ENCODE measurements around the gene CREBBP.

The CREBBP gene

DNA sequence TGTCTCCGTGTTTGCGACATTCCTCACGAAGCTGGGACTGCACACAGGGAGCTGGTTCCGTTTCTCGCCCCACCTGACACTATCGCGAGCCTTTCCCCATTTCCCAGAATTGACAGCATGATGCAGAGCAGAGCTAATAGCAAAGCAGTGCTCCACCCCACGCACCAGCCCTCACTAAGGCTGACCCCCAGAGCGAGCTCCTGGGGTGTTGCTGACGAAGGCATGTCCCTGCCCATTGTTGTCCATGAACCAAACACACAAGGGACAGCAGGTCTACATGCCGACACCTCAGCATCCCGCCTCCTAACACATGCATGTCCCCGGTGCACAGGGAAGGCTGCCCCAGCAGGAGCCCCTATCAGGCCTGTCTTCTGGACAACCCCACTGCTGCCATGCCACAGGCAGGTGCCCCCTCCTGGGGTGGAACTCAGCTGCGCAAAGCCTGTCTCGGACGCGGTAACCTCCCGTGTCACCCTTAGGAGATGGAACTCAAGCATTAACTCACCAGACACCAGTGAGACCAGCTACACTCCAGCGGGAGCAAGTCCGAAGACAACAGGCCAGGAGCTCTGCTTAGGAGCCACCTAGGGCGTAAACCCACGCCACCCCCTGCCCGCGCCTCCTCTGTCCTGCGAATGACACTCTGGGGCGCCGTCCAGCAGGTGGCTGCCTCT lies 146.3 kb downstream of the CREBBP start:
- Histone ChIP-seq H3K36me3 (ENCODE audit: control insufficient read depth in 2 of 2, insufficient read depth in 2 of 2, low read length in 2 of 2) (peaks cover 77 to 78% of the 10 kb centered on the region in 2 donors), H3K4me1 (ENCODE audit: control insufficient read depth, insufficient read depth, low read length) (no peaks in the 10 kb centered on the region), H3K27me3 (ENCODE audit: control insufficient read depth in 1 of 2, insufficient read depth in 2 of 2, low read length in 2 of 2) (no peaks in the 10 kb centered on the region), H3K9ac (ENCODE audit: low read length in 2 of 2) (no peak overlapping the region), H3K27ac (ENCODE audit: low read length) (no peak overlapping the region), H3K9me3 (ENCODE audit: control insufficient read depth in 2 of 2, low read length in 2 of 2) (no peaks in the 10 kb centered on the region), H3K4me3 (ENCODE audit: low read length in 2 of 2) (no peak overlapping the region)

DNA sequence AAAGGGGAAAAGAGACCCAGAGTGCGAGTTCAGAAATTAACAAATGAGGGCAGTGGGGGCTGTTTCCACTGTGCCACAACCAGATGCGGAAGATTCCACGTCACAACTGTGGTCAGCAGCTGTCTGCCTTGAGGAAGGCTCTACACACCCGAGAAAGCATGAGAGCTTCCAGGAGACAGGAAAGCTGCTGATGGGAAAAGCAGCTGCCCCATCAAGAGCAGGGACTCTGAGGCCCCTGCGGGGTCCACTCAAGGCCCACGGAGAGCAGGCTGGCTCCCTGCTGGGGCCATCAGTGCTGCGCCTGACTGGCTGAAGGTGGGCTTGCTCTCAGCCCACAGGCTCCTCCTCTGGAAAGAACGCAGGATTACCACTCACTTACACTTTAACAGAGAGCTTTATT lies 148.3 kb downstream of the CREBBP start:
- peaks cover 63 to 78% of the 10 kb centered on the region in 2 donors for H3K36me3 ChIP-seq (ENCODE audit: control insufficient read depth in 2 of 2, insufficient read depth in 2 of 2, low read length in 2 of 2)

DNA sequence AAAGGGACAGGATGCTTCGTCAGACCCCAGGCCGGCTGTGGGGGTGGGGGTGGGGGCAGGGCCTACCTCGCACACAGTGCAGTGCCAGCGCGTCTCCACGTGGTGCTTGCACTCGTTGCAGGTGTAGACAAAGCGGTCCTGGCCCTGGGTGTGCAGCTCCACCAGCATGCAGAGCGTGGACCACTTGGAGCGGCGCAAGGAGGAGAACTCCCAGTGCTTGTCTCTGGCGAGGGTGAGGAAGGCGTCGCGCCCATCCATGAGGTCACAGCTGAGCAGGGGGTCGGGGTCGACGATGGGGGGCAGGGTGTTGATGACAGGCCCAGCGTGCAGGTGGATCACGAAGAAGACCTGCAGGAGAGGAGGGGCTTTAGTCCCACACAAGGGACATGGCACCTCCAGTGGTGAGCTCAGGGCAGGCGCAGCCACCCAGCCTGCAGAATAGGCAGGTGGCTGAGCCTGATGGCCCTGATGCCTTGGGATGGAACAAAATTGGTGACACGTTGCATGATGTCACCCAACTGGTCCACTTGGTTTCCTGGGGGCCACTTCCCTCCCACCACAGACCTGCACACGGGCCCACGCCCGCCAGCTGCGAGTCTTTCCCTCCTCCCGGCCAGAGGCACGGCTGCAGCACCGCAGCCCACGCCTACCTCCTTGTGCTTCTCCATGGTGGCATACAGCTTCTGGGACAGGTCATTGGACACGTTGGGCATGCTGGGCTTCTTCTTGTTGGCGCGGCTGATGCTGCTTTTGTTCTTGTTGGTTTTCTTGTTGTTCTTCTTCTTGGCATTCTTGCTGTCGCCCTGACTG lies 149.2 kb downstream of the CREBBP start:
- H3K27me3 ChIP-seq (ENCODE audit: control insufficient read depth in 1 of 2, insufficient read depth in 2 of 2, low read length in 2 of 2), result no peaks in the 10 kb centered on the region
- H3K4me3 ChIP-seq (ENCODE audit: low read length in 2 of 2), result no peak overlapping the region
- H3K9me3 ChIP-seq (ENCODE audit: control insufficient read depth in 2 of 2, low read length in 2 of 2), result no peaks in the 10 kb centered on the region
- H3K9ac ChIP-seq (ENCODE audit: low read length in 2 of 2), result no peak overlapping the region
- H3K4me1 ChIP-seq (ENCODE audit: control insufficient read depth, insufficient read depth, low read length), result no peaks in the 10 kb centered on the region
- H3K27ac ChIP-seq (ENCODE audit: low read length), result no peak overlapping the region
- peaks cover 55 to 72% of the 10 kb centered on the region in 2 donors for H3K36me3 ChIP-seq (ENCODE audit: control insufficient read depth in 2 of 2, insufficient read depth in 2 of 2, low read length in 2 of 2)

More for the DNA sequence above, 148.3 kb downstream of the CREBBP start:
- no peaks in the 10 kb centered on the region for H3K27me3 ChIP-seq (ENCODE audit: control insufficient read depth in 1 of 2, insufficient read depth in 2 of 2, low read length in 2 of 2)
- no peak overlapping the region for H3K4me3 ChIP-seq (ENCODE audit: low read length in 2 of 2)
- no peaks in the 10 kb centered on the region for H3K9me3 ChIP-seq (ENCODE audit: control insufficient read depth in 2 of 2, low read length in 2 of 2)
- H3K27ac ChIP-seq (ENCODE audit: low read length), result no peak overlapping the region
- H3K4me1 ChIP-seq (ENCODE audit: control insufficient read depth, insufficient read depth, low read length), result no peaks in the 10 kb centered on the region
- H3K9ac ChIP-seq (ENCODE audit: low read length in 2 of 2), result no peak overlapping the region

DNA sequence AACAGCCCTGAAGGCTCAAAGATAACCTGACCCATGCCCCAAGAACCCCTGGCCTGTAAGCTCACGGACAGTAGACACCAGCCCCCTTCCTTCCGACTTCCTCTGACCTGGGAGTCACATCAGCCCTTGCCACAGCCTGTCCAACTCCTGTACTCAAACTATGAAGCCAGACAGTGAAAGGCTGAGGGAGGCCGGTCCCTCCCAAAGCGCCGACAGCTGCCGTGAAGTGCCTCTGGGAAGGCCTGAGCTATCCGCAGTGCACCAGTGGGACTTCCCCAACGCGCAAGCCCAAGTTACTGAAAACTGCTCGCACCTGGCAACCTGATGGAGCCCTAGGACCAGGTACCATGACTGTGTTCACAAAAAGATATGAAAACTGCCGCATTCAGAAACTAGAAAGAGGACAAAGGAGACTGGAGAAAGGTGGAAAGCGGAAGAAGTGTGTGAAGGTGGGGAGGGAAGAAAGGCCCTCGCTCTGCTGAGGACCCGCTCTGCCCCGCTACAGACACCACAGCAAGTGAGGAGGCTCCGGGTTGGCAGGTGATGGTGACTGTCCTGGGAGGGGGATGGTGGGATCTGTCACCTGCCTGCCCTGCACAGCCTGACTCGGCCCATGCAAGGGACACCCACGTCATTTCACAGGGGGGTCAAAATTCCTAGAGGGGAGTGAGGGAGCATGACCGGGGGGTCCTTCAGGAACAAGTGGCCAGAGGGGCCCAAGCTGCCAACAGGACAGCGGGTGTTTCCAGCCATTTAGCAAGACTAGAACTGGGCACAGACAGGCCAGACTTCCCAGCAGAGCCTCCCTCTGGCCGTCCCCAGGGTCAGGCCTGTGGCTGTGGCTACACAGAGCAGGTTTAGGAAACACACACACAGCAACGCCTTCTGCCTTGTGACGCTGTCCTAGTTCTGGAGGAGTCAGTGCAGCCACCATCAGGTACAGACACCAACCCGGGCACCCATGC lies 150.1 kb downstream of the CREBBP start:
- H3K27me3 ChIP-seq (ENCODE audit: control insufficient read depth in 1 of 2, insufficient read depth in 2 of 2, low read length in 2 of 2), result no peaks in the 10 kb centered on the region
- no peaks in the 10 kb centered on the region for H3K9me3 ChIP-seq (ENCODE audit: control insufficient read depth in 2 of 2, low read length in 2 of 2)
- no peak overlapping the region for H3K9ac ChIP-seq (ENCODE audit: low read length in 2 of 2)
- no peak overlapping the region for H3K4me3 ChIP-seq (ENCODE audit: low read length in 2 of 2)
- no peak overlapping the region for H3K27ac ChIP-seq (ENCODE audit: low read length)
- peaks cover 46 to 63% of the 10 kb centered on the region in 2 donors for H3K36me3 ChIP-seq (ENCODE audit: control insufficient read depth in 2 of 2, insufficient read depth in 2 of 2, low read length in 2 of 2)
- no peaks in the 10 kb centered on the region for H3K4me1 ChIP-seq (ENCODE audit: control insufficient read depth, insufficient read depth, low read length)

DNA sequence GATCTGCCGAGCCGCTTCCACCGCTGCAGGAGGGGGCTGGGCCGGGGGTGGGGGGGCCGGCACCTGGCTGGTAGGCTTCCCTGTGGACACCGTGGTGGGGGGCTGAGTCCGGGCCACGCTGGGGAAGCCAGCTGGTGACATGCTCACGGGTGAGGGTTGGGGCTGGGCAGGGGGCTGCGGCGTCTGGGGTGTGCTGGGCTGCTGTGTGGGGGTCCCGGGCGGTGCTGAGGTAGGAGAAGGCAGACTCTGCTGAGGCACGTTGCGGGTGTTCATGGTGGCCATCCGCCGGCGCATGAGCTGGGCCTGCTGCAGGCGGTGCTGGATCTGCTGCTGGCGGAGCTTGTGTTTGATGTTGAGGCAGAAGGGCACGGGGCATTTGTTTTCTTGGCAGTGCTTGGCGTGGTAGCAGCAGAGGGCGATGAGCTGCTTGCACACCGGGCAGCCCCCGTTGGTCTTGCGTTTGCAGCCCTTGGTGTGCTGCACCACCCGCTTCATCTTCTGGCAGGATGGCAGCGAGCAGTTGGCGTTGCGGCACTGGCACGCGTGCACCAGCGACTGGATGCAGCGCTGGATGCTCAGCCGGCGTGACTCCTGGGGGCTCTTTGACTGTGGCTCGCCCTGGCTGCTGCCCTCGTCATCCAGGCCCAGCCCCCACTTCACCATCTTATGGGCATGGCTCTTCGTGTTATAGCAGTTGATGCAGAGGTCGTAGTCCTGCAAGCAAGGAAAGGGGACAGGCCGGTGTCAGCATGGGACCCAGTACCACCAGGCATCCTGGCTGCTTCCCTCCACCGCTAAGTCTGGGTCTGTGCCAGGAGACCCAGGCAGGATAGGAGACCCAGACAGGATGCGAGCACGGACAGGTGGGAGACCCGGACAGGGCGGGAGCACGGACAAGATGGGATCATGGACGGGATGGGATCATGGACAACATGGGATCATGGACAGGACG lies 151.1 kb downstream of the CREBBP start:
- H3K27ac ChIP-seq (ENCODE audit: low read length), result no peak overlapping the region
- no peaks in the 10 kb centered on the region for H3K9me3 ChIP-seq (ENCODE audit: control insufficient read depth in 2 of 2, low read length in 2 of 2)
- no peaks in the 10 kb centered on the region for H3K4me1 ChIP-seq (ENCODE audit: control insufficient read depth, insufficient read depth, low read length)
- peaks cover 38 to 53% of the 10 kb centered on the region in 2 donors for H3K36me3 ChIP-seq (ENCODE audit: control insufficient read depth in 2 of 2, insufficient read depth in 2 of 2, low read length in 2 of 2)
- H3K27me3 ChIP-seq (ENCODE audit: control insufficient read depth in 1 of 2, insufficient read depth in 2 of 2, low read length in 2 of 2), result no peaks in the 10 kb centered on the region
- no peak overlapping the region for H3K4me3 ChIP-seq (ENCODE audit: low read length in 2 of 2)
- H3K9ac ChIP-seq (ENCODE audit: low read length in 2 of 2), result no peak overlapping the region

DNA sequence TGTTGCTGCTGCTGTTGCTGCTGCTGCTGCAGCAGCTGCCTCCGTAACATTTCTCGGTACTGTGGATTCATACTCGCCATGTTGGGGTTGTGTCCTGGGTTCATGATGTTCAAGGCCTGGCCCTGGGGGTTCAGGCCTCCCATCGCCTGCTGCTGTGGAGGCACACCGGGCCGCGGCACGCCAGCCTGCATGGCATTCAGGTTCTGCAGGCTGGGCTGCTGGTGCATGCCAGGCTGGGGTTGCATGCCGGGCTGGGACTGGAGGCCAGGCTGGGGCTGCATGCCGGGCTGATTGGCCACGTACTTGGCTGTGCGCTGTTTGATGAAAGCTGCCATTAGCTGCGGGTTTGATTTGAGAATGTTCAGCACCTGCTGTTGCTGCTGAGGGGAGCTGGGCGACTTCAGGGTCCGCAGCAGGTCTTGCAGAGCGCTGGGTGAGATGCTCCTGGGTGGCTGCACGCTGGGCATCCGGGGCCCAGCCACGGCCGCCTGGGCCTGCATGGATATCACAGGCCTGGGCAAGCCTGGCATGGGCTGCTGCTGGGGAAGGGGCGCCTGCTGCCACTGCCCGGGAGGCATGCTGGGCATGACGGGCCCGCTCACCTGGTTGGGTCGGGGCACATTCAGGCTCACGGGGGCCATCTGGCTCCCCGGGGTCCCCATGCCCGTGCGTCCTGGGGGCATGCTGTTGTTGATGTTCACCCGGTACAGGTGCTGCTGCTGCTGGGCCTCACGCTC lies 151.9 kb downstream of the CREBBP start:
- H3K27ac ChIP-seq (ENCODE audit: low read length), result no peak overlapping the region
- H3K9ac ChIP-seq (ENCODE audit: low read length in 2 of 2), result no peak overlapping the region
- peaks cover 32 to 47% of the 10 kb centered on the region in 2 donors for H3K36me3 ChIP-seq (ENCODE audit: control insufficient read depth in 2 of 2, insufficient read depth in 2 of 2, low read length in 2 of 2)
- no peaks in the 10 kb centered on the region for H3K4me1 ChIP-seq (ENCODE audit: control insufficient read depth, insufficient read depth, low read length)
- H3K27me3 ChIP-seq (ENCODE audit: control insufficient read depth in 1 of 2, insufficient read depth in 2 of 2, low read length in 2 of 2), result no peaks in the 10 kb centered on the region
- H3K4me3 ChIP-seq (ENCODE audit: low read length in 2 of 2), result no peak overlapping the region
- H3K9me3 ChIP-seq (ENCODE audit: control insufficient read depth in 2 of 2, low read length in 2 of 2), result no peaks in the 10 kb centered on the region

DNA sequence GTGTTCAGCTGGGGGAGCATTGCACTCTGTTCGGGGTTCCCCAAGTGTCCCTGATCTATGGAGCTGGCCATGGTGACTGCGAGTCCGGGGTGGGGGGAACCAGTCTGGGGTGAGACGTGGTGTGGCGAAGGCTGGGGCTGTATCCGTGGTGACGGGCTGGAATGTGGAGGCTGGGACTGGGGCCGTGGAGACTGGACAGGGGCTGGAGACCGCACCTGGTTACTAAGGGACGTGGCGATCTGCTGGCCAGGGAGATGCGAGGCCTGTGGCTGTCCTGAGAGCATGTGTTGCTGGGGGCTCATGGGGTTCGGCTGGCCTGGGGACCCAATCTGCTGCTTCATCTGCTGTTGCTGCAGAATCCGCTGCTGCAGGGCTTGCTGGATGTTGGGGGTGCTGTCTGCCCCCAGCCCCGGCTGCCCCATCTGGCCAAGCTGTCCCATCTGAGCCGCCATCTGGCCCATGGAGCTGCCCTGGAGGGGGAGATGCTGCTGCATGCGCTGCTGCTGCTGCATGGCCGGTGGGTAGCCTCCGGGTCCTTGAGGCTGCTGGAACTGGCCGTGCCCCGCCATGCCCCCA lies 152.6 kb downstream of the CREBBP start:
- Histone ChIP-seq H3K9ac (ENCODE audit: low read length in 2 of 2) (no peak overlapping the region), H3K9me3 (ENCODE audit: control insufficient read depth in 2 of 2, low read length in 2 of 2) (no peaks in the 10 kb centered on the region), H3K27ac (ENCODE audit: low read length) (no peak overlapping the region), H3K36me3 (ENCODE audit: control insufficient read depth in 2 of 2, insufficient read depth in 2 of 2, low read length in 2 of 2) (peaks cover 32 to 45% of the 10 kb centered on the region in 2 donors), H3K4me3 (ENCODE audit: low read length in 2 of 2) (no peak overlapping the region), H3K4me1 (ENCODE audit: control insufficient read depth, insufficient read depth, low read length) (no peaks in the 10 kb centered on the region), H3K27me3 (ENCODE audit: control insufficient read depth in 1 of 2, insufficient read depth in 2 of 2, low read length in 2 of 2) (no peaks in the 10 kb centered on the region)

DNA sequence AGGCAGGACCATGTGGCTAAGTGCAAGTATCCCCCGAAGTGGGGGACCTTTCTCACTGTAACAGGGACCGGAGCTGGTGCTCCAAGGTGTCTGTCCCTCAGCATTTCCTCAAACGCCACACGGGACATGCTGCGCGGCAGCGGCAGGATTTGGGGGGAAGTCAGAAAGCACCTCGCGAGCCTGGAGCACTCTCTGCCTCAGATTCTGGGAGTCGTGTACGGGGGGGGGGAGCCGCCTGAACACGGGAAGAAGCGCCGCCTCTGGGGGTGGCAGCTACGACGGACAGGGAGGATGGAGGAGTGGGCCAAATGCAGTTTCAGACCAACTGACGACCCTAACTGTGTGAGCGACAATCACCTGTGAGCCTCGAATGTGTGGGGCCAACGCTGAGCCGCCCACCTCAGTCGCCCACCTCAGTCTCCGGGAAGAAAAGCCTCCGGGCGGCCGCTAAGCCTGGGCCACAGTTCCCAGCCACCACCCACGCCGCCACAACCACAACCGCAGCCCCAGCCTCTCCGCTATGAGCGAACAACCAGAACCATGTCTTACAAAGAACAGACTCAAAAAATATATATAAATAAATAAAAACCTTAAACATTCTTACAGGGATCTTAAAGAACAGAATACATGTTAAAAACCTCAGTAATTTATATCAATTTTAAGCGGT lies 154.4 kb downstream of the CREBBP start:
- H3K9me3 ChIP-seq (ENCODE audit: control insufficient read depth in 2 of 2, low read length in 2 of 2), result no peaks in the 10 kb centered on the region
- peaks cover 18 to 33% of the 10 kb centered on the region in 2 donors for H3K36me3 ChIP-seq (ENCODE audit: control insufficient read depth in 2 of 2, insufficient read depth in 2 of 2, low read length in 2 of 2)
- H3K27ac ChIP-seq (ENCODE audit: low read length), result no peak overlapping the region

DNA sequence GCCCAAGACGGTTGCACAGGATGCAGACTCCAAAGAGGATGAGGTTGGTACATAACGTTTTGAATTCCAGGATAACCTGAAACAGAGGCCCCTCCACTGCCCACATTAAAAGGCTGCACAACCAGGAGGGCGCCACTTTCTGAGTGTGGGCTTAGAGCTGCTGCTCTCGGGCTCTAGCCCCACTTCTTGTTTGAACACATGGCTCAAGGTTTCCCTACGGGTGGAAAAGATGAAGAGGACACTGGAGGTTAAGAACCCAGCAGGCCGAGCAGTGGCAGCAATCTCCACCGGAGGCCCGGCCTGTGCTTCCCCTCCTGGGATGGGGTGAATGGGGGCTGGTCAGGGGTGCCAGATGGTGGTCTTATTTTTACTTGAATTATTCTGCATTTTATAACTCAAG lies 155.2 kb downstream of the CREBBP start:
- Histone ChIP-seq H3K9ac (ENCODE audit: low read length in 2 of 2) (no peak overlapping the region), H3K27me3 (ENCODE audit: control insufficient read depth in 1 of 2, insufficient read depth in 2 of 2, low read length in 2 of 2) (no peaks in the 10 kb centered on the region), H3K4me1 (ENCODE audit: control insufficient read depth, insufficient read depth, low read length) (no peaks in the 10 kb centered on the region), H3K4me3 (ENCODE audit: low read length in 2 of 2) (no peak overlapping the region), H3K9me3 (ENCODE audit: control insufficient read depth in 2 of 2, low read length in 2 of 2) (no peaks in the 10 kb centered on the region), H3K27ac (ENCODE audit: low read length) (no peak overlapping the region), H3K36me3 (ENCODE audit: control insufficient read depth in 2 of 2, insufficient read depth in 2 of 2, low read length in 2 of 2) (peaks cover 11 to 24% of the 10 kb centered on the region in 2 donors)

More for the DNA sequence above, 154.4 kb downstream of the CREBBP start:
- H3K9ac ChIP-seq (ENCODE audit: low read length in 2 of 2), result no peak overlapping the region
- no peak overlapping the region for H3K4me3 ChIP-seq (ENCODE audit: low read length in 2 of 2)
- H3K4me1 ChIP-seq (ENCODE audit: control insufficient read depth, insufficient read depth, low read length), result no peaks in the 10 kb centered on the region
- no peaks in the 10 kb centered on the region for H3K27me3 ChIP-seq (ENCODE audit: control insufficient read depth in 1 of 2, insufficient read depth in 2 of 2, low read length in 2 of 2)

All from stomach smooth muscle (tissue), 2 donors.